Keratinocyte (primary cell): ENCODE data around the gene FGFBP1. TPM values are rescaled to one million over a fixed set of nuclear protein-coding genes. Genes with fewer than 3 reads are reported as not detected.

Source experiments
- DNase-seq: peaks from one replicate; pipeline ENCODE4 v3.0.0-alpha.2; 2011; ENCODE audit warnings: low read depth, missing footprints, low spot score
- FAIRE-seq: peaks from 2 replicates; lab custom pipeline; 2011; peaks lifted over from hg19 to GRCh38; lab: Jason Lieb, UNC
- H2AFZ ChIP-seq: 2 replicates; pipeline ENCODE4 v1.6.0; 2012; ENCODE audit warnings: low read length, control low read depth, inconsistent platforms; ENCODE audit not compliant: control insufficient read depth
- H3K27ac ChIP-seq: 2 replicates; pipeline ENCODE4 v1.5.1; 2011; ENCODE audit warnings: low read length; ENCODE audit not compliant: control insufficient read depth, insufficient read depth
- H3K27me3 ChIP-seq: 3 replicates; pipeline ENCODE4 v1.6.0; 2011; ENCODE audit warnings: low read length; ENCODE audit not compliant: control insufficient read depth, insufficient read depth; ENCODE audit errors: extremely low read depth
- H3K36me3 ChIP-seq, 2 experiments: 2 replicates in 1 of 2; 3 replicates in 1 of 2; pipeline ENCODE4 v1.5.1; 2011; ENCODE audit warnings: low read length in 2 of 2, mild to moderate bottlenecking in 1 of 2; ENCODE audit not compliant: control insufficient read depth in 2 of 2, insufficient read depth in 2 of 2; ENCODE audit errors: extremely low read depth in 1 of 2
- H3K4me1 ChIP-seq: 3 replicates; pipeline ENCODE4 v1.5.1; 2011; ENCODE audit warnings: low read length; ENCODE audit not compliant: control insufficient read depth, insufficient read depth; ENCODE audit errors: extremely low read depth
- H3K4me2 ChIP-seq: 3 replicates; pipeline ENCODE4 v1.6.0; 2011; ENCODE audit warnings: low read depth, low read length; ENCODE audit not compliant: control insufficient read depth, insufficient read depth; ENCODE audit errors: extremely low read depth
- H3K4me3 ChIP-seq, 3 experiments: fragments of 200-600 bp in 1 of 3; sonication (generic) in 1 of 3; 2 replicates in 2 of 3; 3 replicates in 1 of 3; pipeline ENCODE4 v1.5.1; 2011 to 2016; ENCODE audit warnings: low read length in 3 of 3, mild to moderate bottlenecking in 3 of 3, control low read depth in 2 of 3, inconsistent platforms in 1 of 3, low read depth in 1 of 3, mixed read lengths in 1 of 3, mixed run types in 1 of 3, moderate library complexity in 1 of 3; ENCODE audit not compliant: control insufficient read depth in 2 of 3, insufficient read depth in 2 of 3; ENCODE audit errors: extremely low read depth in 1 of 3
- H3K79me2 ChIP-seq: 2 replicates; pipeline ENCODE4 v1.6.0; 2012; ENCODE audit warnings: low read length; ENCODE audit not compliant: control insufficient read depth, insufficient read depth
- H3K9ac ChIP-seq: 3 replicates; pipeline ENCODE4 v1.6.0; 2011; ENCODE audit warnings: low read length; ENCODE audit not compliant: control insufficient read depth, insufficient read depth; ENCODE audit errors: extremely low read depth
- H3K9me1 ChIP-seq: 3 replicates; pipeline ENCODE4 v1.6.0; 2011; ENCODE audit warnings: low read length; ENCODE audit not compliant: control insufficient read depth, insufficient read depth; ENCODE audit errors: extremely low read depth
- H3K9me3 ChIP-seq: 2 replicates; pipeline ENCODE4 v1.5.1; 2012; ENCODE audit warnings: low read depth, low read length; ENCODE audit not compliant: control insufficient read depth
- H4K20me1 ChIP-seq: 3 replicates; pipeline ENCODE4 v1.6.0; 2011; ENCODE audit warnings: low read length; ENCODE audit not compliant: control insufficient read depth, insufficient read depth; ENCODE audit errors: extremely low read depth
- CTCF ChIP-seq, 3 experiments: IDR thresholded peaks in 1 of 3; conservative IDR thresholded peaks in 1 of 3; optimal IDR thresholded peaks in 1 of 3; 2 replicates in 2 of 3; 3 replicates in 1 of 3; pipeline versions ENCODE3 to v1.5.1; 2011; ENCODE audit warnings: low read length in 3 of 3, mild to moderate bottlenecking in 3 of 3, moderate library complexity in 2 of 3, control low read depth in 1 of 3, inconsistent platforms in 1 of 3; ENCODE audit not compliant: insufficient read depth in 2 of 3; ENCODE audit errors: extremely low read depth in 1 of 3
- EZH2 ChIP-seq: IDR thresholded peaks from one replicate; pipeline ENCODE4 v1.6.1; 2012; ENCODE audit warnings: inconsistent platforms, mild to moderate bottlenecking, low read length, moderate library complexity
- dilution Hi-C: fragments of 300-500 bp; cut with MboI; formaldehyde crosslinking; loops from one replicate; pipeline ENCODE4 v1.7.0; 2020; ENCODE audit warnings: low sequenced_read_pairs; ENCODE audit not compliant: extremely low pct_ligation_motif_present
- polyA plus RNA-seq, 5 experiments: library from polyadenylated mRNA; depleted of rRNA in 3 of 5; stranded (reverse) in 3 of 5; stranded (forward) in 1 of 5; unstranded in 1 of 5; fragments of >200 nt; gene quantifications; 1 replicate in 1 of 5; 2 replicates in 3 of 5; 3 replicates in 1 of 5; pipeline versions ENCODE4 v1.2.1 to v1.2.3, GENCODE V29; 2011 to 2012; ENCODE audit warnings: missing spikeins in 2 of 5, low read depth in 1 of 5, low replicate concordance in 1 of 5

FGFBP1 gene
- polyA plus RNA-seq, 1 donor (not counting 4 experiments of a cell fraction or from before 2014, with no cell fraction given): 2,189 TPM

DNA sequence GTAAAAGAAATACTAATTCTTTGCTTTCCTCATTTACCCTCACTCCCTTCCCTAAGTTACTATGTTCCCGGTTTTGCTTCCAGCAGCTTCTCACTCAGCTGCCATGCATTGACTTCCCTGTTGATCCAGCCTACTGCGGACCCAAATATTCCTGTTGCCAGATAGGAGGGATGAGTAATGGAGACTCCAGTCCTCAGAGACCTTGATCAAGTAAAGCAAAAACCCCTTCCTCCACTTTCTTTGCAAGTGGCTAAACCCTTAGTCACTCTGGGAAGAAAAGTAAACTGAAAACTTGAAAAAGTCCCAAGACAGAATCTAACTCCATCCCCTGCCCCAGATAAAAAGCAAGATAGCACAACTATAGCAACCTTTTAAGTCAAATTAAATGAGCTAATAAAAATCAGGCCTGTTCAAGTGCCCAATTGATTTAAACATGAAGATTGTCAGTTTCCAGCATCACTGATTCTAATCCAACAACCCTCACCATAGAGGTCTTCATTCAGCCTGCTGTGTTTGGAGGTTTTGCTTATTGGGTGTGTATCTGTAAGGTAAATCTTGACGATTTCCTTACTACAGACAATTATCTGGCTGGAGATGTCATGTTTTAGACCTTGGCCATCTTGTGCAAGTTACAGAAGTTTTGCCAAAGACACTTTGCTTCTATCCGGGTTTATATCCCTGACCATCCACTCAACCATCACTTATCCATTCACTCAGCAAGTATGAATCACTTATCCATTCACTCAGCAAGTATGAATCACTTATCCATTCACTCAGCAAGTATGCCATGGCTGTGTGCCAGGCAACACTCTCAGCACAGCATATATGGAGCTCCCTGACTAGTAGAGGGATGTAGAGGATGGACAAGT lies 17.6 kb downstream of the FGFBP1 start:
- dilution Hi-C loops: no loop called here
- no peak overlapping the region for H2AFZ ChIP-seq
- peaks cover 59% of the 10 kb centered on the region for H3K4me1 ChIP-seq
- H3K9me1 ChIP-seq: no peaks in the 10 kb centered on the region
- peak overlapping the region; percentile 40 for H3K9ac ChIP-seq
- H3K9me3 ChIP-seq: no peaks in the 10 kb centered on the region
- TF ChIP-seq CTCF (optimal IDR thresholded peaks at IDR 0.05 in 1 of 3, IDR thresholded peaks at IDR 0.05 in 1 of 3, conservative IDR thresholded peaks at IDR 0.05 in 1 of 3; ENCODE audit: extremely low read depth in 1 of 3, insufficient read depth in 2 of 3, low read length in 3 of 3) (no peak), EZH2 (no peak)
- FAIRE-seq: peak; percentile 100
- no peaks in the 10 kb centered on the region for H4K20me1 ChIP-seq
- no peaks in the 10 kb centered on the region for H3K27me3 ChIP-seq
- peak overlapping the region; percentile 84 for H3K27ac ChIP-seq
- H3K4me3 ChIP-seq: no peak overlapping the region
- H3K36me3 ChIP-seq: peaks cover 2 to 8% of the 10 kb centered on the region in 2 experiments
- peak; percentile 93 for DNase-seq
- peak overlapping the region; percentile 81 for H3K4me2 ChIP-seq
- H3K79me2 ChIP-seq: no peaks in the 10 kb centered on the region

DNA sequence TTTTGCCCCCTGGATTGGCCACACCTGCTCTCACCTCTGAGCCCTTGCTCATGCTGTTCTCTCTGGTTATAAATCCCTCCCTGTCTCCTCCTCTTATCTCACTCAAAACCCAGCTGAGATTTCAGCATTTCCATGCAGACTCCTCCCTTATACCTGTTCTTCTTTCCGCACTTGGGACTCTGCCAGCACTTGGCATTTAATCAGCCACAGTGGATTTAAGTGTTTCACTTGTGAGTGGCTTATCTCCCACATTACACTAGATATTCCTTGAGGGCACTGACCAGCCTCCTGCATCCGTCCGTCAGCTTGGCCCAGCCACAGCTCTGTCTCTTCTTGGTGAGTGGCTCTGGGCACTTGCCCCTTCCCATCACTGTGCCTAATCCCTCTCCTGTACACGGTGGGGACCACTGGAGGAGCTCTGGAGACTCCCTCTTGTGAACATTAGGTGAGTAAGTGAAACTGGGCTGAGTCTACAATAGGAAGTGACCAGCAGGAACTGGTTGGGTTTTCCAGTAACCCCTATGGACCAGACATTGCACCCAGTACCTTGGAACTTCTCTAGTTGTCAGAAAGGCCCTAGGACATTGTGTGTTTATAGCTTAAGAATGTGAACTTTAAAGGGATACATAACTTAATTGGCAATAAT lies 19.9 kb downstream of the FGFBP1 start:
- no peaks in the 10 kb centered on the region for H3K79me2 ChIP-seq
- H3K9me1 ChIP-seq: no peaks in the 10 kb centered on the region
- H4K20me1 ChIP-seq: no peaks in the 10 kb centered on the region
- no peaks in the 10 kb centered on the region for H3K9me3 ChIP-seq
- H3K4me1 ChIP-seq: peaks cover 79% of the 10 kb centered on the region
- peaks cover 0 to 8% of the 10 kb centered on the region in 2 experiments for H3K36me3 ChIP-seq
- DNase-seq: peak; percentile 76
- dilution Hi-C loops: no loop called here
- H2AFZ ChIP-seq: no peak overlapping the region
- no peak for TF ChIP-seq EZH2
- H3K27me3 ChIP-seq: no peaks in the 10 kb centered on the region
- H3K4me2 ChIP-seq: peak overlapping the region; percentile 81
- peak overlapping the region; percentile 36 to 59 (median 46) for H3K4me3 ChIP-seq
- FAIRE-seq: peak; percentile 97
- H3K27ac ChIP-seq: peak overlapping the region; percentile 84
- peak overlapping the region; percentile 65 for H3K9ac ChIP-seq
